Measurements from ENCODE around the gene FIBCD1.

The FIBCD1 gene

DNA sequence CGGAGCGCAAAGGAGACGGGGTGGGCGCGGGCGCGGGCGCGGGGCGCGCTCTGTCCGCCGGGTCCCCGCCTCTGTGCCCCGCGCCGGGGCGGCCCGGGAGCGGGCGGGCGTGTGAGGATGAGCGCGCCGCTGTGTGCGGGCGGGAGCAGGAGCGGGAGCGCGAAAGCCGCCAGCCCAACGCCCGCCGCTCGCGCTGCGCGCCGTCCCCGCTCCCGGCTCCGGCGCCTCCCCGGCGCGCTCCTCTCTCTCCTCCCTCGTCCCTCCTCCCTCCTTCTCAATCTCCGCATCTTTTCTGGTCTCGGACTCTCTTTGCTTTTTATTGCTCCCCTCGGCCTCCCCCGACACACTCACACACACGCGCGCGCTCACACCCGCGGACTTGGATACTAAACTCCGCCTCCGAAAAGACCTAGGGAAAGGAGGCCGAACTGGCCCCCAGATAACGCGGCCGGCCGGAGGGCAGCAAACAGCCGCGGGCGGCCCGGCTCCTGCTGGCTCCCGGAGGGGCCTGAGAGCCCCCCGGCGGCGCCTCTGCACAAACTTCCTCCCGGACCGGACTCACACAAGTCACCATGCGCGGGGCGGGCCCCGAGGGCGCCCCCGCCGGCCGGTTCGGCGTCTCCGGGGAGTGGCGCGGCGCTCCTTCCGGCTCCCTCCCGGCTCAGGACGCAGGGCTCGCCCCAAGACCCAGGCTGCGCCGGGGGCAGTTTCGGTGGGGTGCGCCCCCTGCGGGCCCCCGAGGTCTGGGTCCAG is at the start of gene FIBCD1:
TSS of gene FIBCD1 (minus strand) at position 596 of the 753 bp plus-strand sequence. CDS start 640 bp downstream, outside the sequence.
- no peak for DNase-seq

- no peak for DNase-seq
Measured at GRCh38 chr9:130988400-130988747, 49.3 kb upstream of the FIBCD1 start.

DNA sequence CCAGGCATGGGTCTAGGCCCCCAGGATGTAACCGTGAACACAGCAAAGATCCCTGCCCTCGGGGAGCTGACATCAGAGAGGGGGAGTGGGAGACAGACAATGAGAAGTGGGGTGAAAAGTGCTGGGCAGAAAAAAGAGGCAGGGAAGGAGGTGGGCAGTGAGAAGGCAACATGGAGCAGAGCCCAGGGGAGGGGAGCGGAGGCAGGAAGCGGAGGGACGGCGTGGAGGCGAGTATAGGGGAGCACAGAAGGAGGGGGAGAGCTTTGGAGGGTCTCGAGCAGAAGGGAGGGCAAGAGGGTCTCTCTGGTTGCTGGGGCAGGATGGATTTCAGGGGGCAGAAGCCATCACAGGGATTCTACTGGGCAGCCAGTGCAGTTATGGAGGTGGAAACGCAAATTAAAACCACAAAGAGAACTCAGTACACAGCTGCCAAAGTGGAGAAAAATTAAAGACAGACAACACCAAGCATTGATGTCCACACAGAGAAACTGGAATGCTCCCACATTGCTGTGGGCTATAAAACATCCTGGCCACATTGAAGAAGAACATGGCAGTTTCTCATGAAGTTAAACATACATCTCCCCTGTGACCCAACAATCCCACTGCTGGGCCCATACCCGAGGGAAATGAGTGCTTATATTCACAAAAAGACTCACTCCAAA is 48.8 kb upstream of the FIBCD1 start:
- DNase-seq = no peak

DNA sequence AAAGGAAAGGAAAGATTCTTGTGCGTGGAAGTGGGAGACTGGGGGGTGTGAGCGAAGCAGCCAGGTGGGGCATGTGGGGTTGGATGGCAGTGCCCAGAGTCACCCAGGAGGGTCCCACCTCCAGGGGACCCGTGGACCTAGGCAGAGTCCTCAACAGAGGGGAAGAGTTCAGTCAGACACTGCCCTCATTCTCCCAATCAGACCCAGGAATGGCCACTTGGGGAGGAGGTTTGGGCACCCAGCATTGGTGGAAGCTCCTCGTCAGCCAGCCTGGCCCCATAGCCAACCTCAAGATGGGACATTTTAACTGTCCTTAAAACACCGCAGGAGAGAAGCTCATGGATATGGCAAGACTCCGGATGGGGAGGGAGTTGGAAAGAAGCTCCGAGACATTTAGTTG is 48.0 kb upstream of the FIBCD1 start:
- DNase-seq = no peak

DNA sequence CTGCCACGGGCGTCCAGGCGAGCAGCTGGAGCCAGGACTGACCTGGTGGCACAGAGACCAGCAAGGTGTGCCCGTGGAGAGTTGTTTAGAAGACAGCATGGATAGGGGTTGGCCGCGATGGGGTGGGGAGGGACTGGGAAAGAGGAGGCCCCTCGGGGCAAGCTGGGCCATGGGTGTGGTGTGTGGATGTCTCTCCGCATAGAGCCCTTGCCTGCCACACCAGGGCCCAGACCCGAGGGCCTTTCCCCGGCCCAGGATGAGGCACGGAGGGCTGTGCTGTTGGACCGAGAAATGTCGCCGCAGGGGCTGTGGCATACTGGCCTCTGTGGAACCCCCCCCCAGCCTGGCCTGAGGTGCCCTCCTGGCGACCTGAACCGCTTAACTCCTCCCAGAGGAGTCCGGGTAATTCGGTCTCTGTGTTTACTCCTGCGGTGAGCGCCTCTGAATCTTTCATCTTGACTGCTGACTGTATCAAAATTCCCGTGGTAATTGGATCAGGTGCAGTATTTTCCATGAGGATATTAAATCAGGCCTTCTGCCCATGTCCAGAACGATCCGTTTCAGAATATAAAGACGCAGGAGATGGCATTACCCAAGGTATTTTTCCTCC is 47.4 kb upstream of the FIBCD1 start:
- DNase-seq = no peak

DNA sequence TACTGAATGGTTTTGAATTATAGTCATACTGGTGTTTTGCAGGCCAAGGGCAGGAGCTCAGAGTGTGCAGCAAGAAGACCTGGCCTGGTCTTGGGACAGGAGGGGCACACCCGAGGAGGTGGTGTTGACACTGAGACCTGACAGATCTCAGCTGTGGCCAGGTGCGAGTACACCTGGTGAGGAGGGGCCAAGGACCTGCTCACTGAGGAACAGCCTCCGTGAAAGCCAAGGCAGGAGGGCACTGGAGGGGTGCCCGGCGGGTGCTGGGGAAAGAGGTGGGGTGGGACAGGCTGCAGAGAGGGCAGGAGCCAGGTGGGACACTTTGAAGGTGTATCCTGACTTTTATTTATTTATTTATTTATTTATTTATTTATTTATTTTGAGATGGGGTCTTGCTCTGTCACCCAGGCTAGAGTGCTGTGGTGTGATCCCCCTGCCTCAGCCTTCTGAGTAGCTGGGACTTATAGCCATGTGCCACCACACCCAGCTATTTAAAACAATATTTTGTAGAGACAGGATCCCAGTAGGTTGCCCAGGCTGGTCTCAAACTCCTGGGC is 46.6 kb upstream of the FIBCD1 start:
- no peak for DNase-seq

DNA sequence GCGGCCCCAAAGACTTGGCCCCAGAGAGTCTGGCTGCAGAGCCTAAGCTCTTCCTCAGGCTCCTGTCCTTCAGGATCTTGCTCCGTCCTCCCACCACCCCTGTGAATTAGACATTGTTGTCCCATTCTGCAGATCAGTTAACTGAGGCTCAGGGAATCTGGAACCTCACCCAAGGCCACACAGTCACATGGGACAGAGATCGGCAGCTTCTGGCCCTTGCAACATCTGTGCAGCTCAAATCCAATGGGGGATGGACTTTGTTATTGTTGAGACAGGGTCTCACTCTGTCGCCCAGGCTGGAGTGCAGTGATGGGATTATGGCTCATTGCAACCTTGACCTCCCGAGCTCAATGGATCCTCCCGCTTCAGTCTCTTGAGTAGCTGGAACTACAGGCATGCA is 46.0 kb upstream of the FIBCD1 start:
- DNase-seq = no peak

DNA sequence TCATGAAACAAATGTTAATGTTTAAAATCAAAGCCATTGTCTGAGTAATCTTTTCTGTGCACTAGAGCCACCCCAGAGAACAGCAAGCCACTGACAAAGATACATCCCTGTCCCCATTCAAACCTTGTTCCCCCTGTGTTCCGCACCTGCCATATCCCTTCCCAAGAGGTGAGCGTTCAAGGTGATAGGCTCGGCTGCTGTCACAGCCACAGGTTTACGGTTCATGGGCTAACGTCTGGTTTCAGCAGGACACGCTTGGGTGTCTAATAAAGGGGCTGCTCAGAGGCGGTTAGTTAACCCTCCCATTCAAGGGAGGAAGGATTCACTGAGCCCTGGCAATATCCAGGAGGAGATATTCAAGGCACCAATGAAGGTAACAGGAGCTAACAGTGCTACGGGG is 45.5 kb upstream of the FIBCD1 start:
- no peak for DNase-seq

- DNase-seq = no peak
Measured at GRCh38 chr9:130983970-130984369, 44.9 kb upstream of the FIBCD1 start.

- no peak for DNase-seq
Measured at GRCh38 chr9:130983359-130983670, 44.3 kb upstream of the FIBCD1 start.

GRCh38 chr9:130982636-130983358 is 43.8 kb upstream of the FIBCD1 start:
- DNase-seq = no peak

GRCh38 chr9:130981756-130982137 is 42.7 kb upstream of the FIBCD1 start:
- no peak for DNase-seq

DNA sequence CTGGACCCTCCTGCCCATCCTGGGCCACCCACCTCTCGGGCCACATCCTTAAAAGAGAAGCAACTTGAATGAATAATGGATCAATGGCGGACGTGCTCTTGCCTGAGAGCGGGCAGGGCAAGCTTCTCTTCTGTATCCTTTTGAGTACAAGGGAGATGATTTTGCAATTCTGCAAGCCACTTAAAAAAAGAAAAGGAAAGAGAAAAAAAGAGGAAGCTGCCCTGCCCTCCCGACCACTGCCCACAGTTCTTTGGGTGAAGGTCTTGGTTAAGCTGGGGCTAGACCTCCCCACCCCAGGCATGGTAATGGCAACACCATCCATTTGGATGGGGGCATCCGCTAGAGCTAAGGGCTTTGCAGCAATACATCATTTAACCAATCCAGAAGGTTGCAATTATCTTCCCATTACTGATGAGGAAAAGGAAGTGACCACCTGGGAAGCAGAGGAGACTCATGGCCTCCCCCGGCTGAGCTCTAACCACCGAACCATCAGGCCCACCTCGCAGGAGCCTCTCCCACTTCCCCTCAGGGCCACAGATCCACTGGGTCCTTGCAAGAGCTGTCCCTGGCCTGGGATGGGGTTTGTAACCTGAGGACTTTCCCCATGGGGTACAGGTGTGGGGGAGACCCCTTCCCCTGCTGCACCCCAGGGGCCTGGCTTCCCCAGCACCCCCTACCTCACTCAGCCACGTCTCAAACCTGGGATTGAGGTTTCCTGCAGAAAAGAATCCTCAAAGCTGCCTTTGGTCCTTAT is 42.1 kb upstream of the FIBCD1 start:
- DNase-seq = no peak

DNA sequence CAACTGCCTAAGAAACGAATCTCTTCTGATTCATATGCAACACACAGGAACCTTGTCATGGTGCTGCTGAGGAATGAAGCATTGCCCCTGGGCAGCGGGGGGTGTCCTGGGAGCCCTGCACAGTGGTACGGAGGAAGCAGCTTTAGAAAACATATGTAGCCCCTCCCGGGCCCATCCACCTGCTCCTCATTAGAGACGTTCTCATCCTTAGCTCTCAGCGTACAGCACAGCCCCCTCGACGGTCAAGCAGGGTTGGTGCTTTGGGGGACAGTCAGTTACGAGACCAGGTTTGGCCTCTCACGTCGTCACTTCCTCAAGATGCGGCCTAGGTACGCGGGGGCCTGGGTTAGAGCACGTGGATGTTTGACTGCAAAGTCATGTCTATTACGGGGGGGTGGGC is 41.5 kb upstream of the FIBCD1 start:
- DNase-seq = no peak

DNA sequence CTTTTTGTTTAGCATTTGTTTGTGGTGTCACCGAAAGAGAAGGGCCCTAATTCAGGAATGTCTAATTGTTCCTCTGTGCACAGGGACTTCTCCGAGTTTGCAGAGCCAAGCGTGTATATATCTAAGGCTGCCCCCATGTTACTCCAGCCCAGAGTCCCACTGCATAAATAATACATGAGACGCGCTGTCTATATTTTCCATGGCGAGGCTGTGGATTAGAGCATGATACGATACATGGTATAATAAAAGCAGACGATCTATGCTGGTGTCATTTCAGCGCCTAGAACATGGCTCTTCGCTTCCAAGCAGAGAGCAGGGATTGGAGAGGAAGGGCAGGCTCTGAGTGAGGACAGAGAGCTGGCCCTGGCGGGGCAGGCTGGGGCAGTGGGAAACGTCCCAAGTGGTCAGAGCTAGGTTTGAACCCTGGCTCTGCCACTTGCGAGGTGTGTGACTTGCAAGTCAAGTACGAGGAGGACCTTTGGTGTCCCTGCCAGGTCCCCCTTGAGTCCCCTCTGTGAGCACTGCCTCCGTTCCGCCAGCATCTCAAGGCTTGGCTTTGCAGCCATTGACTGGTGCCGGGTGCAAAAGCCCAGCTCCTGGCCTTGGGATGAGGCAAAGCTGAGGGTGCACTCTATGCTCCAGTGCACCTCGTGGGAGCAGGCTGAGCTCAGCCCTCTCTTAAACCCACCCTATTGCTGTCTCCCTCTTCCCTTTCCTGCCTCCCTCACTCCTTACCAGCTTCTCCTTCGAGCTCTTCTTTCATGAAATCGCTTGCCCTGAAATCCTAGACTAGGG is 40.7 kb upstream of the FIBCD1 start:
- DNase-seq = no peak

GRCh38 chr9:130977811-130978221 is 38.8 kb upstream of the FIBCD1 start:
- no peak for DNase-seq

GRCh38 chr9:130975932-130976841 is 37.1 kb upstream of the FIBCD1 start:
- DNase-seq = no peak

DNA sequence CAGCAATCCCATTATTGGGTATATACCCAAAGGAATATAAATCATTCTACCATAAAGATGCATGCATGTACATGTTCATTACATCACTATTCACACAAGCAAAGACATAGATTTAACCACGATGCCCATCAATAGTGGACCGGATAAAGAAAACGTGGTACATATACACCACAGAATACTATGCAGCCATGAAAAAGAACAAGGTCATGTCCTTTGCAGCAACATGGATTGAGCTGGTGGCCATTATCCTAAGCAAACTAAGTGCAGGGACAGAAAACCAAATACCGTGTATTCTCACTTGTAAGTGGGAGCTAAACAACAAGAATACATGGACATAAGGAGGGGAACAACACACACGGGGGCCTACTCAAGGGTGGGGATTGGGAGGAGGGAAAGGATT is 36.1 kb upstream of the FIBCD1 start:
- no peak for DNase-seq

DNA sequence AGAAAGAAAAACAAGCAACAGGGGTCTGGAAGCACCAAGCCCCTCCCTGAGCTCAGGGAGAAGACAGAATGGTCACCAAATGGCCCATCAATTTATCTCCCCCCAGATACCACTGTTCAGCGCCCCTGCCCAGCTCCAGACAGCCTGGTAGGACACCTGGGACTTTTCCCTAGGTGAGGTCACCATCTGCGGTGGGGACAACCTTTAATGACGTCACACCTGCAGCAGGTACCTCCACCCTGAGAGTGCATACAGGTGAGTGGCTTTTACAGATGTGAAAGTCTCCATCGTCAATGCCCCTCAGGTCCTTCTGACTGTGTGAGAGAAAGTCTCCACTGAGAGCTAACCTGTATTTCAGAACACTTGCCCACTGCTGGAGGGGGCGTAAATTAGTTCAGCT is 35.6 kb upstream of the FIBCD1 start:
- DNase-seq = no peak

DNA sequence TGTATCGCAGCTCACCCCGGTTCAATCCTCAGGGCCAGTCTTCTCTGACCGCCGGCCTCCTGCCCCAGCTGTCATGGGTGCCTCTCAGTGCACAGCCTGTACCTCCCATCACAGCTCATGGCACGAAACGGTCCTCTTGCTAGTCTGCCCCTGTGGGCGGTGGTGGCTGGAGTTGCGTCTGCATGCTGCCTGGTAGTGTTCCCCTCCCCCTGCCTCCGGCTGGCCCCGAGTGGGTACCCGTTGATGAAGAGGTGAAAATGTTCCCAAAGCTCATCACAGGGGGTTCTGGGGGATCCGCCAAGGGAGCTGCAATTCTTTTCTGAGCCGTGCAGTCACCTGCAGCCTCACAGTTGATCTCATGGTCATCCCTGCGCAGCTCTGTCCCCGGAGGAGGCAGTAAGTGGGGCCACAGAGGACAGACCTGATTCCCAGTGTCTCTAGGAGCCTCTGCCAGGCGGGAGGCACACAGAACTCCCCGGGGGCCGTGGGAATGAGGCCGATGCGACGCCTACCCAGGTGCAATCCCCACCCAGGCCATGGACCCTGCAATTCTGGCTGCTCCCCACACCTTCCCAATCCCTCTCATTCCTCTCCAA is 34.7 kb upstream of the FIBCD1 start:
- no peak for DNase-seq
